B cell (primary cell): ENCODE data around the gene LEPR.
"Not testable (repeated sequence)": the region's sequence is repeated elsewhere in the genome, so short reads cannot be mapped to it uniquely, and the experiment has no call there.

Source experiments
- EZH2 ChIP-seq: IDR thresholded peaks from 2 replicates; pipeline ENCODE4 v1.6.1; 2012; ENCODE audit warnings: borderline replicate concordance, low read depth, mild to moderate bottlenecking, moderate library complexity, low read length; ENCODE audit not compliant: insufficient read depth, poor library complexity, severe bottlenecking
- TF ChIP-seq, protein P1 (sequence below): fragments of 200-600 bp; IDR thresholded peaks from one replicate; pipeline ENCODE4 v1.8.0; 2022; ENCODE audit warnings: antibody characterized with exemption, mild to moderate bottlenecking

DNA sequence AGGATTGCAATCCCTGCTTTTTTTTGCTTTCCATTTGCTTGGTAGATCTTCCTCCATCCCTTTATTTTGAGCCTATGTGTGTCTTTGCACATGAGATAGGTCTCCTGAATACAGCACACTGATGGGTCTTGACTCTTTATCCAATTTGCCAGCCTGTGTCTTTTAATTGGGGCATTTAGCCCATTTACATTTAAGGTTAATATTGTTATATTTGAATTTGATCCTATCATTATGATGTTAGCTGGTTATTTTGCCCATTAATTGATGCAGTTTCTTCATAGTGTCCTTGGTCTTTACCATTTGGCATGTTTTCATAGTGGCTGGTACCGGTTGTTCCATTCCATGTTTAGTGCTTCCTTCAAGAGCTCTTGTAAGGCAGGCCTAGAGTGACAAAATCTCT is 45.4 kb downstream of the LEPR start:
- TF ChIP-seq, protein P1, sequence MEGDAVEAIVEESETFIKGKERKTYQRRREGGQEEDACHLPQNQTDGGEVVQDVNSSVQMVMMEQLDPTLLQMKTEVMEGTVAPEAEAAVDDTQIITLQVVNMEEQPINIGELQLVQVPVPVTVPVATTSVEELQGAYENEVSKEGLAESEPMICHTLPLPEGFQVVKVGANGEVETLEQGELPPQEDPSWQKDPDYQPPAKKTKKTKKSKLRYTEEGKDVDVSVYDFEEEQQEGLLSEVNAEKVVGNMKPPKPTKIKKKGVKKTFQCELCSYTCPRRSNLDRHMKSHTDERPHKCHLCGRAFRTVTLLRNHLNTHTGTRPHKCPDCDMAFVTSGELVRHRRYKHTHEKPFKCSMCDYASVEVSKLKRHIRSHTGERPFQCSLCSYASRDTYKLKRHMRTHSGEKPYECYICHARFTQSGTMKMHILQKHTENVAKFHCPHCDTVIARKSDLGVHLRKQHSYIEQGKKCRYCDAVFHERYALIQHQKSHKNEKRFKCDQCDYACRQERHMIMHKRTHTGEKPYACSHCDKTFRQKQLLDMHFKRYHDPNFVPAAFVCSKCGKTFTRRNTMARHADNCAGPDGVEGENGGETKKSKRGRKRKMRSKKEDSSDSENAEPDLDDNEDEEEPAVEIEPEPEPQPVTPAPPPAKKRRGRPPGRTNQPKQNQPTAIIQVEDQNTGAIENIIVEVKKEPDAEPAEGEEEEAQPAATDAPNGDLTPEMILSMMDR: not testable (repeated sequence)
- not testable (repeated sequence) for TF ChIP-seq EZH2
